ENCODE results near the gene ARHGAP31. TPM values are rescaled to one million over a fixed set of nuclear protein-coding genes. Genes with fewer than 3 reads are reported as not detected.

ARHGAP31 gene
- total and polyA plus RNA-seq, 2 experiments from 2014 or later: 8.1 to 15.3 TPM

GRCh38 chr3:119296727-119297122, 2.5 kb downstream of the ARHGAP31 start:
- Histone ChIP-seq H3K4me2 (ENCODE audit: unreplicated experiment) (peak overlapping the region; percentile 94), H3K79me2 (ENCODE audit: insufficient read depth) (peaks cover 70% of the 10 kb centered on the region), H3K4me1 (ENCODE audit: insufficient read depth) (peaks cover 26% of the 10 kb centered on the region), H2AFZ (no peak overlapping the region), H3K4me3 (peak overlapping the region; percentile 93), H3K27ac (peak overlapping the region; percentile 65), H4K20me1 (ENCODE audit: insufficient read depth) (no peaks in the 10 kb centered on the region), H3F3A (ENCODE audit: insufficient read depth) (peaks cover 9% of the 10 kb centered on the region), H3K9me2 (ENCODE audit: insufficient read depth) (no peaks in the 10 kb centered on the region), H3K9ac (peak overlapping the region; percentile 85), H3K9me3 (ENCODE audit: low read depth) (no peaks in the 10 kb centered on the region), H3K27me3 (replicated peaks; ENCODE audit: insufficient read depth) (no peaks in the 10 kb centered on the region), H3K36me3 (ENCODE audit: low read depth) (no peaks in the 10 kb centered on the region)
- WGBS, 2 experiments (ENCODE audit: low coverage in 1 of 2, low lambda C conversion rate in 2 of 2, missing lambda C conversion rate in 2 of 2): 60 to 69% methylated on average over 4 of the region's 4 CpGs
- peak; percentile 20 for DNase-seq
- TF ChIP-seq EZH2phosphoT487 (IDR thresholded peaks at IDR 0.05; ENCODE audit: insufficient read depth, low read depth) (no peak), EZH2 (IDR thresholded peaks at IDR 0.05; ENCODE audit: insufficient read depth, poor library complexity, severe bottlenecking) (no peak)
- in situ Hi-C loops (cut with MboI): no loop called here

- in situ Hi-C loops (cut with MboI): no loop called here
- H2AFZ ChIP-seq: no peak overlapping the region
- H3K79me2 ChIP-seq (ENCODE audit: insufficient read depth): peaks cover 74% of the 10 kb centered on the region
- peak overlapping the region; percentile 94 for H3K4me2 ChIP-seq (ENCODE audit: unreplicated experiment)
- peaks cover 9% of the 10 kb centered on the region for H3F3A ChIP-seq (ENCODE audit: insufficient read depth)
- TF ChIP-seq EZH2phosphoT487 (IDR thresholded peaks at IDR 0.05; ENCODE audit: insufficient read depth, low read depth): no peak
- TF ChIP-seq EZH2 (IDR thresholded peaks at IDR 0.05; ENCODE audit: insufficient read depth, poor library complexity, severe bottlenecking): no peak
- peaks cover 26% of the 10 kb centered on the region for H3K4me1 ChIP-seq (ENCODE audit: insufficient read depth)
- DNase-seq: peak; percentile 90
- no peaks in the 10 kb centered on the region for H3K36me3 ChIP-seq (ENCODE audit: low read depth)
- no peaks in the 10 kb centered on the region for H3K27me3 ChIP-seq (replicated peaks; ENCODE audit: insufficient read depth)
- no peaks in the 10 kb centered on the region for H3K9me2 ChIP-seq (ENCODE audit: insufficient read depth)
- H4K20me1 ChIP-seq (ENCODE audit: insufficient read depth): no peaks in the 10 kb centered on the region
- H3K4me3 ChIP-seq: peak overlapping the region; percentile 93
- no peaks in the 10 kb centered on the region for H3K9me3 ChIP-seq (ENCODE audit: low read depth)
- peak overlapping the region; percentile 65 for H3K27ac ChIP-seq
- peak overlapping the region; percentile 85 for H3K9ac ChIP-seq
Observed at GRCh38 chr3:119297169-119297568, 3.0 kb downstream of the ARHGAP31 start.

- H3F3A ChIP-seq (ENCODE audit: insufficient read depth): peaks cover 21% of the 10 kb centered on the region
- DNase-seq: no peak
- TF ChIP-seq EZH2 (IDR thresholded peaks at IDR 0.05; ENCODE audit: insufficient read depth, poor library complexity, severe bottlenecking) (no peak), EZH2phosphoT487 (IDR thresholded peaks at IDR 0.05; ENCODE audit: insufficient read depth, low read depth) (no peak)
- no peaks in the 10 kb centered on the region for H3K36me3 ChIP-seq (ENCODE audit: low read depth)
- no peak overlapping the region for H3K9ac ChIP-seq
- no peak overlapping the region for H2AFZ ChIP-seq
- peaks cover 31% of the 10 kb centered on the region for H3K4me1 ChIP-seq (ENCODE audit: insufficient read depth)
- H3K79me2 ChIP-seq (ENCODE audit: insufficient read depth): peaks cover 88% of the 10 kb centered on the region
- H3K9me2 ChIP-seq (ENCODE audit: insufficient read depth): no peaks in the 10 kb centered on the region
- H3K27me3 ChIP-seq (replicated peaks; ENCODE audit: insufficient read depth): no peaks in the 10 kb centered on the region
- H3K27ac ChIP-seq: no peak overlapping the region
- H3K9me3 ChIP-seq (ENCODE audit: low read depth): no peaks in the 10 kb centered on the region
- H4K20me1 ChIP-seq (ENCODE audit: insufficient read depth): no peaks in the 10 kb centered on the region
- H3K4me2 ChIP-seq (ENCODE audit: unreplicated experiment): no peak overlapping the region
- in situ Hi-C loops (cut with MboI): no loop called here
- 91 to 98% methylated on average over 11 of the region's 11 CpGs for WGBS, 2 experiments (ENCODE audit: low coverage in 1 of 2, low lambda C conversion rate in 2 of 2, missing lambda C conversion rate in 2 of 2)
- no peak overlapping the region for H3K4me3 ChIP-seq
Observed at GRCh38 chr3:119298565-119298941, 4.4 kb downstream of the ARHGAP31 start.

- Histone ChIP-seq H3K27me3 (replicated peaks; ENCODE audit: insufficient read depth) (no peaks in the 10 kb centered on the region), H3K9me3 (ENCODE audit: low read depth) (no peaks in the 10 kb centered on the region), H3K36me3 (ENCODE audit: low read depth) (no peaks in the 10 kb centered on the region), H3K4me2 (ENCODE audit: unreplicated experiment) (no peak overlapping the region), H3K4me3 (no peak overlapping the region), H3K9me2 (ENCODE audit: insufficient read depth) (no peaks in the 10 kb centered on the region), H2AFZ (no peak overlapping the region), H3K9ac (no peak overlapping the region), H3K79me2 (ENCODE audit: insufficient read depth) (peaks cover 92% of the 10 kb centered on the region), H3K27ac (no peak overlapping the region), H3K4me1 (ENCODE audit: insufficient read depth) (peaks cover 53% of the 10 kb centered on the region), H4K20me1 (ENCODE audit: insufficient read depth) (no peaks in the 10 kb centered on the region), H3F3A (ENCODE audit: insufficient read depth) (peaks cover 30% of the 10 kb centered on the region)
- DNase-seq: peak; percentile 9
- in situ Hi-C loops (cut with MboI): no loop called here
- TF ChIP-seq EZH2phosphoT487 (IDR thresholded peaks at IDR 0.05; ENCODE audit: insufficient read depth, low read depth): no peak
- no peak for TF ChIP-seq EZH2 (IDR thresholded peaks at IDR 0.05; ENCODE audit: insufficient read depth, poor library complexity, severe bottlenecking)
- WGBS, 2 experiments (ENCODE audit: low coverage in 1 of 2, low lambda C conversion rate in 2 of 2, missing lambda C conversion rate in 2 of 2): 59 to 77% methylated on average over 5 of the region's 5 CpGs
Observed at GRCh38 chr3:119300991-119301391, 6.8 kb downstream of the ARHGAP31 start.

- H3K27ac ChIP-seq: no peak overlapping the region
- in situ Hi-C loops (cut with MboI): no loop called here
- H3K36me3 ChIP-seq (ENCODE audit: low read depth): no peaks in the 10 kb centered on the region
- H3K9me2 ChIP-seq (ENCODE audit: insufficient read depth): no peaks in the 10 kb centered on the region
- peaks cover 91% of the 10 kb centered on the region for H3K79me2 ChIP-seq (ENCODE audit: insufficient read depth)
- no peak overlapping the region for H3K9ac ChIP-seq
- no peak overlapping the region for H3K4me2 ChIP-seq (ENCODE audit: unreplicated experiment)
- H3K4me1 ChIP-seq (ENCODE audit: insufficient read depth): peaks cover 51% of the 10 kb centered on the region
- H3K9me3 ChIP-seq (ENCODE audit: low read depth): no peaks in the 10 kb centered on the region
- H4K20me1 ChIP-seq (ENCODE audit: insufficient read depth): no peaks in the 10 kb centered on the region
- no peak for DNase-seq
- no peak overlapping the region for H2AFZ ChIP-seq
- WGBS, 2 experiments (ENCODE audit: low coverage in 1 of 2, low lambda C conversion rate in 2 of 2, missing lambda C conversion rate in 2 of 2): 93 to 96% methylated on average over 3 of the region's 3 CpGs
- TF ChIP-seq EZH2phosphoT487 (IDR thresholded peaks at IDR 0.05; ENCODE audit: insufficient read depth, low read depth): no peak
- TF ChIP-seq EZH2 (IDR thresholded peaks at IDR 0.05; ENCODE audit: insufficient read depth, poor library complexity, severe bottlenecking): no peak
- no peak overlapping the region for H3K4me3 ChIP-seq
- no peaks in the 10 kb centered on the region for H3K27me3 ChIP-seq (replicated peaks; ENCODE audit: insufficient read depth)
- H3F3A ChIP-seq (ENCODE audit: insufficient read depth): peaks cover 30% of the 10 kb centered on the region
Observed at GRCh38 chr3:119301662-119302061, 7.5 kb downstream of the ARHGAP31 start.

Data from GM23248 (cell line).